LHCN-M2 (cell line): ENCODE data around the gene PIK3C2G. TPM values are rescaled to one million over a fixed set of nuclear protein-coding genes. Genes with fewer than 3 reads are reported as not detected.

Source experiments
- total RNA-seq: library from RNA; depleted of rRNA; stranded (reverse); fragments of >200 nt; gene quantifications from 2 replicates; pipeline ENCODE4 v1.2.3, GENCODE V29; 2014; rRNA removed

PIK3C2G gene
- total RNA-seq, 1 experiment from 2014 or later: not detected

Other genes with a start within 250 kb of the PIK3C2G start
- gene RERGL, start 171.3 kb upstream of the PIK3C2G start, total RNA-seq: not detected in 2 replicates